ENCODE data around the gene ACOX1.

ACOX1 gene

GRCh38 chr17:76014925-76015261, 35.9 kb upstream of the ACOX1 start:
- no peak overlapping the region for H3K4me3 ChIP-seq (ENCODE audit: low read depth, low read length)
- no peak for TF ChIP-seq CTCF (IDR thresholded peaks at IDR 0.05; ENCODE audit: low read depth, low read length)

- peak; percentile 97 for TF ChIP-seq CTCF (IDR thresholded peaks at IDR 0.05; ENCODE audit: low read depth, low read length)
- no peak overlapping the region for H3K4me3 ChIP-seq (ENCODE audit: low read depth, low read length)
Measured at GRCh38 chr17:76014100-76014924, 35.3 kb upstream of the ACOX1 start.

- no peak overlapping the region for H3K4me3 ChIP-seq (ENCODE audit: low read depth, low read length)
- no peak for TF ChIP-seq CTCF (IDR thresholded peaks at IDR 0.05; ENCODE audit: low read depth, low read length)
Measured at GRCh38 chr17:76013377-76013932, 34.5 kb upstream of the ACOX1 start.

- TF ChIP-seq CTCF (IDR thresholded peaks at IDR 0.05; ENCODE audit: low read depth, low read length), result no peak
- H3K4me3 ChIP-seq (ENCODE audit: low read depth, low read length), result no peak overlapping the region
Measured at GRCh38 chr17:76011951-76012350, 33.0 kb upstream of the ACOX1 start.

GRCh38 chr17:76009969-76010661, 31.1 kb upstream of the ACOX1 start:
- no peak overlapping the region for H3K4me3 ChIP-seq (ENCODE audit: low read depth, low read length)
- no peak for TF ChIP-seq CTCF (IDR thresholded peaks at IDR 0.05; ENCODE audit: low read depth, low read length)

- H3K4me3 ChIP-seq (ENCODE audit: low read depth, low read length), result no peak overlapping the region
- no peak for TF ChIP-seq CTCF (IDR thresholded peaks at IDR 0.05; ENCODE audit: low read depth, low read length)
Measured at GRCh38 chr17:76009447-76009846, 30.5 kb upstream of the ACOX1 start.

Data from WI38 (cell line).